ENCODE results near the gene CACNA2D4. TPM values are rescaled to one million over a fixed set of nuclear protein-coding genes. Genes with fewer than 3 reads are reported as not detected.
"Not testable (repeated sequence)": the region's sequence is repeated elsewhere in the genome, so short reads cannot be mapped to it uniquely, and the experiment has no call there.

The CACNA2D4 gene
- polyA plus RNA-seq, 3 donors, result 2.3 to 3.6 (median 2.5) TPM

- no peak for DNase-seq (ENCODE audit: extremely low read depth in 1 of 11, low read depth in 9 of 11, low spot score in 4 of 11)
Measured at GRCh38 chr12:1829306-1829900, 89.0 kb downstream of the CACNA2D4 start.

GRCh38 chr12:1828856-1829255 is 89.6 kb downstream of the CACNA2D4 start:
- DNase-seq (ENCODE audit: extremely low read depth in 1 of 11, low read depth in 9 of 11, low spot score in 4 of 11), result no peak

- DNase-seq (ENCODE audit: extremely low read depth in 1 of 11, low read depth in 9 of 11, low spot score in 4 of 11), result no peak
Measured at GRCh38 chr12:1827826-1828805, 90.3 kb downstream of the CACNA2D4 start.

- DNase-seq (ENCODE audit: extremely low read depth in 1 of 11, low read depth in 9 of 11, low spot score in 4 of 11), result no peak
Measured at GRCh38 chr12:1826867-1827705, 91.4 kb downstream of the CACNA2D4 start.

GRCh38 chr12:1826401-1826800 is 92.1 kb downstream of the CACNA2D4 start:
- no peak for DNase-seq (ENCODE audit: extremely low read depth in 1 of 11, low read depth in 9 of 11, low spot score in 4 of 11)

GRCh38 chr12:1825382-1826102 is 92.9 kb downstream of the CACNA2D4 start:
- DNase-seq (ENCODE audit: extremely low read depth in 1 of 11, low read depth in 9 of 11, low spot score in 4 of 11), result no peak

- no peak for DNase-seq (ENCODE audit: extremely low read depth in 1 of 11, low read depth in 9 of 11, low spot score in 4 of 11)
Measured at GRCh38 chr12:1823237-1823636, 95.2 kb downstream of the CACNA2D4 start.

GRCh38 chr12:1822699-1823098 is 95.8 kb downstream of the CACNA2D4 start:
- DNase-seq (ENCODE audit: extremely low read depth in 1 of 11, low read depth in 9 of 11, low spot score in 4 of 11), result no peak

GRCh38 chr12:1821805-1822204 is 96.6 kb downstream of the CACNA2D4 start:
- no peak for DNase-seq (ENCODE audit: extremely low read depth in 1 of 11, low read depth in 9 of 11, low spot score in 4 of 11)

GRCh38 chr12:1820896-1821291 is 97.6 kb downstream of the CACNA2D4 start:
- no peak for DNase-seq (ENCODE audit: extremely low read depth in 1 of 11, low read depth in 9 of 11, low spot score in 4 of 11)

GRCh38 chr12:1820191-1820895 is 98.1 kb downstream of the CACNA2D4 start, which contains the start of gene LRTM2:
Gene LRTM2, plus strand, starts transcription at chr12:1820565. Its CDS starts 7,584 bp downstream, at chr12:1828149.
- no peak for DNase-seq (ENCODE audit: extremely low read depth in 1 of 11, low read depth in 9 of 11, low spot score in 4 of 11)

GRCh38 chr12:1819571-1819970 is 98.9 kb downstream of the CACNA2D4 start:
- no peak for DNase-seq (ENCODE audit: extremely low read depth in 1 of 11, low read depth in 9 of 11, low spot score in 4 of 11)

- no peak for DNase-seq (ENCODE audit: extremely low read depth in 1 of 11, low read depth in 9 of 11, low spot score in 4 of 11)
Measured at GRCh38 chr12:1819050-1819449, 99.4 kb downstream of the CACNA2D4 start.

GRCh38 chr12:1817928-1818327 is 100.5 kb downstream of the CACNA2D4 start:
- not testable (repeated sequence) for DNase-seq (ENCODE audit: extremely low read depth in 1 of 11, low read depth in 9 of 11, low spot score in 4 of 11)

GRCh38 chr12:1816730-1817348 is 101.6 kb downstream of the CACNA2D4 start:
- no peak for DNase-seq (ENCODE audit: extremely low read depth in 1 of 11, low read depth in 9 of 11, low spot score in 4 of 11)

- no peak for DNase-seq (ENCODE audit: extremely low read depth in 1 of 11, low read depth in 9 of 11, low spot score in 4 of 11)
Measured at GRCh38 chr12:1815814-1816729, 102.4 kb downstream of the CACNA2D4 start.

- DNase-seq (ENCODE audit: extremely low read depth in 1 of 11, low read depth in 9 of 11, low spot score in 4 of 11), result no peak
Measured at GRCh38 chr12:1815108-1815507, 103.3 kb downstream of the CACNA2D4 start.

All from renal cortex interstitium (tissue), 11 donors.